Astrocyte of the cerebellum (primary cell): ENCODE results near the gene ARHGAP11B.
"Not testable (repeated sequence)": the region's sequence is repeated elsewhere in the genome, so short reads cannot be mapped to it uniquely, and the experiment has no call there.

Source experiments
- DNase-seq: peaks from one replicate; pipeline ENCODE4 v3.0.0-alpha.2; 2011; ENCODE audit warnings: low read depth
- H3K4me3 ChIP-seq: 2 replicates; pipeline ENCODE4 v1.5.1; 2011; ENCODE audit warnings: mild to moderate bottlenecking, low read depth, low read length, moderate library complexity
- CTCF ChIP-seq: IDR thresholded peaks from 2 replicates; pipeline ENCODE4 v1.5.1; 2012; ENCODE audit warnings: low read length, low read depth, moderate library complexity, mild to moderate bottlenecking; ENCODE audit errors: missing control alignments
- in situ Hi-C: cut with HindIII; loops from 2 replicates; pipeline ENCODE4 v1.10.0; 2017; ENCODE audit warnings: low sequenced_read_pairs

Gene ARHGAP11B

GRCh38 chr15:30625436-30626193, at the start of gene ARHGAP11B:
TSS of gene ARHGAP11B (plus strand) at chr15:30626128.
- peak within 1 kb of the TSS; percentile 60 for H3K4me3 ChIP-seq
- peak; percentile 97 for DNase-seq
- in situ Hi-C loops: not testable (repeated sequence)

DNA sequence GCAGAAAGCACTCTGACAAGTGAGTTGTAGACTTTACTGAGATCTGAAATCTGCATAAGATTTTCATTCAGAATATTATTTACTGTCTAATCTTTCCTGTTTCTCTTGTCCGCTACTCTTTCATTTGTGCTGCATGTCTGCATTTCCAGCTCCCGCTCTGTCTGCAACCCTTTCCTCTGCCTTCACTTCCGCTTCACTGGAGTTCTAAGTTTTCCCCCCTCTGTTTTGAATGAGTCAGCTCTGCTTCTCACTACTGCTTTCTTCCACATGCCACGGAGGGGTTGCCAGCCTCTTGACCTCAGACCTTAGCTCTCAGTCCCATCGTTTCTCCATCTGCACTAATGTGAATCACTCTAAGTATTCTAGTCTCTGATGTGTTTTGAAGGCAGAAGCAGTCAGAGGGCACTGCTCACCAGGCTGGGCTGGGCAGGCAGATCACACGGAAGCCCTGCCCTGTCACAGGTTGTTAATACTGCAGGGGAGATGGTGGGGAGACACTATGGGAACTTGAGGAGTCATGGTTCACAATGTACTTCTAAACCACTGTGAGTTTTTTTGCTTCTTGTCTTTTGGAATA, 46.4 kb upstream of the ARHGAP11B start:
- in situ Hi-C loops, H3K4me3 ChIP-seq, DNase-seq: not testable (repeated sequence)

GRCh38 chr15:30580716-30581115, 45.2 kb upstream of the ARHGAP11B start:
- DNase-seq, in situ Hi-C loops, H3K4me3 ChIP-seq: not testable (repeated sequence)

DNA sequence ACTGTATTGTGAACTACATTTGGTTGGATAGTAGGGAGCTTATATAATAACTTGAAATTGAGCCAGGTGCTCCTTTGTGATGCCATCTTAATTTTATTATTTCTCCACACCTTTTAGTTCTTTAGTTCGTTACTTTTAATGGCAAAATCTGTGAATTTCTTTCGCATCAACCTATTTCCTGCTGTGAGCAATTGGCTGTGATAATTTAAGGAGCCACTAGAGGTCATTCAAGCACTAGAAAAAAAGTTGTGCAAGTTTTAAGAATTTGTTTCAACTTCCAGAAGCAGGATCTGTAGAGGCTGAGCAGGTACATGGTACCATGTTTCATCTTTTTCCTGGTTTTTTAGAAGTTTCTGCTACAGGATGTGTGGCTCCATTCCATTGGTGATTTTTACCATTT, 27.0 kb upstream of the ARHGAP11B start:
- in situ Hi-C loops, DNase-seq, H3K4me3 ChIP-seq: not testable (repeated sequence)

DNA sequence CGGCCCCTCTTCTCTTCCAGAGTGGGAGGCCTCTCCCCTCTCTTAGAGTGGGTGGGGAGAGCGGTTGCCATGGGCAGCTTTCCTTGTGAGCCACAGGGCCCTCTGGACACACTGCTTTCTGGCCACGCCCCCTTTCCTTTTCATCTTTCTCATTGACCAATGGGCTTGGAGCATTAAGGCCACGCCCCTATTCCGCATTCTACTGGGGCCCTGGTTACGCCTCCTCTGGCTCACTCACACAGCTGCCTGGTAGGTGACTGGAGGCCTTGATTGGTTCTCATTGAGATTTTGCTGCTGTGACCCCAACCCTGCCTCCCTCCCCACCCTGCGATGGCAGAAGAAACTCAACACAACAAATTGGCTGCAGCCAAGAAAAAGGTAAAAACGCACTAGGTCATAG, 22.1 kb upstream of the ARHGAP11B start, which contains the start of gene GOLGA8H:
Gene GOLGA8H, plus strand, starts transcription at position 233 of the 400 bp plus-strand sequence. Its CDS starts 98 bp downstream, at position 331.
- H3K4me3 ChIP-seq, DNase-seq, in situ Hi-C loops: not testable (repeated sequence)

GRCh38 chr15:30612271-30612670, 13.7 kb upstream of the ARHGAP11B start:
- DNase-seq, in situ Hi-C loops, H3K4me3 ChIP-seq: not testable (repeated sequence)

- in situ Hi-C loops, H3K4me3 ChIP-seq, DNase-seq: not testable (repeated sequence)
Measured at GRCh38 chr15:30621342-30621741, 4.6 kb upstream of the ARHGAP11B start.

DNA sequence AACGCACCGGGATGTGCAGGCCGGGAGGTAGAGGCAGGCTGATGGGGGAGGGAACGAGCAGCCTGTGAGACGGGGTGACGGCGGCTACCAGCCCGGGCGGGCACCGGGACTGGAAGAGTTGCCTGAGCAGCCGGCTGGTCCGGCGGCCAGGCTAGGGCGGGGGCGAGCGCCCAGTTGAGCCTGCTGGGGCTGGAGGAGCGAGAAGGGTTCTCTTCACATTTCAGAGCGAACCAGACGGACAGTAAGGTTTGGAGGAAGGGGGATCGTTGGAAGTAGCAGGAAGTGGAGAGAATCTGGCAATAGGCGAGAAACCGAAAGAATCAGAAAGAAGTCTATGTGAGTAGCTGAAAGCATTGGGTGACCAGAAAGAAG, 252 bp downstream of the ARHGAP11B start:
- DNase-seq, in situ Hi-C loops: not testable (repeated sequence)
- peak overlapping the region; percentile 60 for H3K4me3 ChIP-seq

DNA sequence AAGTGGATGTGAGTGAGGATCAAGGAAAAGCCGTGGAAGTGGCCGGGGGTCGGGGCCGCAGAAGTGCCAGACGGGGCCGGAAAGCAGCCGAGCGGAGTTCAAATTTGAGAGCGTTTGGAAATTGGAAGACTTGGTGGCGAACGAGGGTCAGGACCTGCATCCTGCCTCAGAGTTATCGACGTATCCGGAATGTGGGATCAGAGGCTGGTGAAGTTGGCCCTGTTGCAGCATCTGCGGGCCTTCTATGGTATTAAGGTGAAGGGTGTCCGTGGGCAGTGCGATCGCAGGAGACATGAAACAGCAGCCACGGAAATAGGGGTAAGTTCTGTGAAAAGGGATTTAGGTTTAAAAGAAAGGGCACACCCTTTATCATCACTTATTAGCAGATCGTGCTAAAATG, 704 bp downstream of the ARHGAP11B start:
- in situ Hi-C loops, DNase-seq: not testable (repeated sequence)
- peak overlapping the region; percentile 60 for H3K4me3 ChIP-seq

DNA sequence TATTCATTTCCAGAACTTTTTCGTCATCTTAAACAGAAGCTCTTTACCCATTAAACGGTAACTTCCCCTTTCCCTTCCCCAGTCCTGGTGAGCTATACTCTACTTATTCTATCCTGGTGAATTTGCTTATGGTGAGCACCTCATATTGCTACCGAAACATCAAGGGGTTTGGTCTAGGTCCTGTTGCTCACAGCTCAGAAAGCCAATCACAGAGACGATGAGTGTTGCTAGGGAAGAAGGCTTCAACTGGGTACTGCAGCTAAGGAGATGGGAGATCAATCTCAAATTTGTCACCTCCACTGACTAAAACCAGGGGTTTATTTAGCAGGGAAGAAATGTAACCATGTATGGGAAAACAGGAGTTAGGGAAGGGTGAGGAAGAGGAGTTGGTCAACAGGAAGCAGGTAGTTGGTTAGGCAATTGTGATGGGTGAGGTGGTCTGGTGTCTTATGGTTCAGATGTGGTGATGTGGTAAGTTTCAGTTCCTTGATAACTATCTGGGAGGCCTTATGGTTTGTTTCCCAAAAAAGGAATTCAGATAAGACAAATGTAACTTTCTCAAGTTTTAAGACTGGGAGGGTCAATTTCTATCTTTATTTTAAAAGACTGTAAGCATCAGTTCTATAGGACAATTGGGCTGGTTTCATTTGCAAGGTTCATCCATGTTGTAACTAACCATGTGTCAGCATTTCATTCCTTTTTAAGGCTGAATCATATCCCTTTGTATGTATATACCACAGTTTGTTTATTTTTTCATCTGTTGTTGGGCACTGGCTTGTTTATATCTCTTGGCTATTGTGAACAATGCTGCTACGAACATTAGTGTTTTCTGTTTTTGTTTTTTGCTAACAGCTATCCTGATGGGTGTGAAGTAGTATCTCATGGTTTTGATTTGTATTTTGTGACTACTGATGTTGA, 24.3 kb downstream of the ARHGAP11B start:
- H3K4me3 ChIP-seq: no peak overlapping the region
- DNase-seq: no peak
- in situ Hi-C loops: no loop called here
- no peak for TF ChIP-seq CTCF

DNA sequence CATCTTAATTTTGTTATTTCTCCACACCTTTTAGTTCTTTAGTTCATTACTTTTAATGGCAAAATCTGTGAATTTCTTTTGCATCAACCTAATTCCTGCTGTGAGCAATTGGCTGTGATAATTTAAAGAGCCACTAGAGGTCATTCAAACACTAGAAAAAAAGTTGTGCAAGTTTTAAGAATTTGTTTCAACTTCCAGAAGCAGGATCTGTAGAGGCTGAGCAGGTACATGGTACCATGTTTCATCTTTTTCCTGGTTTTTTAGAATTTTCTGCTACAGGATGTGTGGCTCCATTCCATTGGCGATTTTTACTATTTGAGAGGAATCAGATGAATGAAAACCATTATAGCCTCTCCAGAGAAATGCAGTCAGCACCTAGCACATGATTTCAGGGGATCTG, 35.2 kb downstream of the ARHGAP11B start:
- in situ Hi-C loops, H3K4me3 ChIP-seq: not testable (repeated sequence)
- DNase-seq: peak; percentile 16
- peak; percentile 28 for TF ChIP-seq CTCF

DNA sequence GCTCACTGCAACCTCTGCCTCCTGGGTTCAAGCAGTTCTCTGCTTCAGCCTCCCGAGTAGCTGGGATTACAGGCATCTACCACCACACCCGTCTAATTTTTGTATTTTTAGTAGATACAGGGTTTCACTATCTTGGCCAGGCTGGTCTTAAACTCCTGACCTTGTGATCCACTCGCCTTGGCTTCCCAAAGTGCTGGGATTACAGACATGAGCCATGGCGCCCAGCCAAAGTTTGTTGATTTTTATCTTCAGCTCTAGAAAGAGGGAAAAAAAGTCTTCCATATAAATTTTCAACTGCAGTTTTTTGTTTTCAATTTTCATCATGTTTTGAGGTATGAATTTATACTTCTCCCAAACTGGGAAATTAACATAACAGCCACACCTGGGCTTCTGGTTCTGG, 43.7 kb downstream of the ARHGAP11B start:
- DNase-seq, in situ Hi-C loops, H3K4me3 ChIP-seq: not testable (repeated sequence)
